EL (cell line): ENCODE data around the gene ROPN1L.
A peak's percentile ranks its signal among the peaks of the same experiment; 100 is the strongest.
"Not testable (repeated sequence)": the region's sequence is repeated elsewhere in the genome, so short reads cannot be mapped to it uniquely, and the experiment has no call there.

Experiments
- DNase-seq: peaks from one replicate; pipeline ENCODE4 v3.0.0-alpha.2; 2016

The ROPN1L gene

GRCh38 chr5:10503321-10503720 lies 61.6 kb downstream of the ROPN1L start:
- no peak for DNase-seq

DNA sequence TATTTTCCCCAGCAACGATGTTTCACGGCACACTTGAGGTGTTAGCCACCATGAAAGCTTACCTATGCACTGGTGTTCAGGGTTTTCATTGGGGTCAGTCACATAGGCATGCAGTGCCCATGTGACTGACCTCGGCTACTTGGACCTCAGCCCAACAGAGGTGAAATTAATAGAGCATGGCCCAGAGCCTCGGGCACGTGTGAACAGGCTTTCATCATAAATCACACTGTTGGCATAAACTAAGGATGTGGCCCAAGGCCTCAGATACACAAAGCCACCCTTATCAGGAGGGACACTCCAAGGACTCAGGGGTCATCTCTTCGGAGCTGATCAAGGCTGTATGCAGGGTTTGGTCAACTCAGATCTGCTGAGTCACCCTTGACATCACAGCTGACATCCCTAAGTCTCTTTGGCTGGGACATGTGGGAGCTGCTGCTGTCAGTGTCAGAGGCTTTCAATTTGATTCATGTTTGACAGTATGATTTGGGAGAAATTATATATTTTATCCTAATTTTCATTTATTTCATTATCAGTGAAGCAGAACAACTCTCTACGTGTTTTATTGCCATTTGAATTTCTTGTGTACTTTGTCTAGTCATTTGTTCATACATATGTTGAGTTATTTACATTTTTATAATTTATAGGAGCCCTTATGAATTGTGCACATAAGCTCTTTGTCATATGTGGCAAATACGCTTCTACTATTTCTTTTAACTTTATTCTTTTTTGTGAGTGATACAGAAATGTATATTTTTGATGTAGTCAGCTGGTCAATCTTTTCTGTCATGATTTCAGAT lies 62.5 kb downstream of the ROPN1L start:
- DNase-seq = no peak

DNA sequence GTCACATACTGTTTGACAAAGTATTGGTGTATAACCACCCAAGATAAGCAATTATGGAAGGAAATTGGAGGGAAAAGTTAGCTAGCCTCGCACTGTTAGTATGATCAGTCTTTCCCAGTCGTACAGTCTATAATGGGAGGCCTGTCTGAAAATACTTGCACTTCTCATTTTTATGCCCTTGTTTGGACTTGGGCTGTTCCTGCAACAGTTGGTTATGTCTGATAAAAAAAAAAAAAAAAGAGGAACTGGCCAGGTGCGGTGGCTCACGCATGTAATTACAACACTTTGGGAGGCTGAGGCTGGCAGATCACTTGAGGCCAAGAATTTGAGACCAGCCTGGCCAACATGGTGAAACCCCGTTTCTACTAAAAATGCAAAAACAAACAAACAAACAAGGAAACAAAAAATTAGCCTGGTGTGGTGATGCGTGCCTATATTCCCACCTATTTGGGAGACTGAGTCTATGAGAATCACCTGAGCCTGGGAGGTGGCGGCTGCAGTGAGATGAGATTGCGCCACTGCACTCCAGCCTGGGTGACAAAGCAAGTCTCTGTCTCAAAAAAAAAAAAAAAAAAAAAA lies 63.9 kb downstream of the ROPN1L start:
- DNase-seq = no peak

- DNase-seq = no peak
Observed at GRCh38 chr5:10506535-10506934, 64.9 kb downstream of the ROPN1L start.

- DNase-seq = peak; percentile 84
Observed at GRCh38 chr5:10507575-10508096, 66.0 kb downstream of the ROPN1L start.

GRCh38 chr5:10509575-10509974 lies 67.9 kb downstream of the ROPN1L start:
- DNase-seq = no peak

GRCh38 chr5:10511741-10512640 lies 70.3 kb downstream of the ROPN1L start:
- no peak for DNase-seq

DNA sequence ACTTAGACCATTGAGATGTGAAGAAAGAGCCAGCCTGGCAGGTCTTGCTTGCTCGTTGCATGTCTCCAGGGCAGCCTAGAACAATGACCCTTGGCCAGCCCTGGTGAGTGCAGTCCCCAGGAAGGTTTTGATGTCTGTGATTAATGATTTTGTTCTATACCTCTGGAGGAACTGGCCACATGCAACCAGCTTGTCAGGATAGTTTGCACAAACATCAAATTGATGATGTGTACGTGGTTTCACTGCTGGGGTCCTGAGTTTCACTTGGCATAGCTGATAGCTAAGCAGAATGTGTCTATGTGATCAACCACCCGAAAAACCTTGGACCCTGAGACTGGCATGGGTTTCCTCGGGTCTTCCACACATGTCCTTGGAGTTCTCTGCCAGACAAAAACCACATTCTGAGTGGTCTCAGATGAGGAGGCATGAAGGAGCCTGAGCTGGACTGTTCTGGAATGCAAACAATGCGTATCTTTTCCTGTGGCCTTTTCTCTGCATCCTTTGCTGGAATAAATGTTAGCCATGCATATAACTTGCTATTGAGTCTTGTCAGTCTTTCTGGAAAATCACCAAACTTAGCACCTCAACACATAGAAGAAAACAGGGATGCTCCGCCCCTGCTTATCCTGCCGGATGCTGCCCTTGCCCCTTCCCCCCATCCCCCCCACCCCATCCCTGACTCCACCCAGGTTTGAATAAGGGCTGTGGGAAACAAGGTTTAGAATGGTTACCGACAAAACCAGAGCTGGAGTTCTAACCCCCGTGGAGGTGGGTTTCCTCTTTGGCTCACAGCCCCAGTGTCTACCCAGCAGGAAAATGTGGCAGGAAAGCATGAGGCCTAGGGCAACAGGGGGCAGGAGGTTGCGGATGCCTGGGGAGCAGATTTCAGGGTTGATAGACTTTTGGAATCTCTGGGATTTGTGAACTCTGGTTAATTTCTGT lies 72.1 kb downstream of the ROPN1L start:
- DNase-seq = peak; percentile 96

GRCh38 chr5:10514572-10514971 lies 72.9 kb downstream of the ROPN1L start:
- DNase-seq = not testable (repeated sequence)
